RPMI8226 (cell line): ENCODE data around the gene MYO10.
"Not testable (repeated sequence)": the region's sequence is repeated elsewhere in the genome, so short reads cannot be mapped to it uniquely, and the experiment has no call there.

Experiments used
- DNase-seq: peaks from one replicate; pipeline ENCODE4 v3.0.0-alpha.2; 2015

The MYO10 gene

GRCh38 chr5:16936150-16936988, at the start of gene MYO10:
Gene MYO10 (minus strand): TSS chr5:16936288. CDS start chr5:16935808, 480 bp downstream.
- DNase-seq: no peak

- not testable (repeated sequence) for DNase-seq
Observed at GRCh38 chr5:16985304-16985703, 49.2 kb upstream of the MYO10 start.

- no peak for DNase-seq
Observed at GRCh38 chr5:16983972-16984371, 47.9 kb upstream of the MYO10 start.

GRCh38 chr5:16983022-16983639, 47.0 kb upstream of the MYO10 start:
- no peak for DNase-seq

- DNase-seq: no peak
Observed at GRCh38 chr5:16981700-16982099, 45.6 kb upstream of the MYO10 start.

- DNase-seq: no peak
Observed at GRCh38 chr5:16980983-16981382, 44.9 kb upstream of the MYO10 start.

GRCh38 chr5:16978296-16978695, 42.2 kb upstream of the MYO10 start:
- no peak for DNase-seq

GRCh38 chr5:16976625-16977008, 40.5 kb upstream of the MYO10 start:
- no peak for DNase-seq

GRCh38 chr5:16975950-16976624, 40.0 kb upstream of the MYO10 start:
- no peak for DNase-seq

- DNase-seq: no peak
Observed at GRCh38 chr5:16974981-16975380, 38.9 kb upstream of the MYO10 start.

- no peak for DNase-seq
Observed at GRCh38 chr5:16970826-16971225, 34.7 kb upstream of the MYO10 start.

GRCh38 chr5:16970260-16970659, 34.2 kb upstream of the MYO10 start:
- DNase-seq: no peak

GRCh38 chr5:16965581-16965980, 29.5 kb upstream of the MYO10 start:
- DNase-seq: no peak

GRCh38 chr5:16963821-16964220, 27.7 kb upstream of the MYO10 start:
- DNase-seq: no peak

GRCh38 chr5:16961131-16961530, 25.0 kb upstream of the MYO10 start:
- DNase-seq: no peak

GRCh38 chr5:16957304-16958196, 21.5 kb upstream of the MYO10 start:
- DNase-seq: no peak

- DNase-seq: no peak
Observed at GRCh38 chr5:16953729-16954128, 17.6 kb upstream of the MYO10 start.

GRCh38 chr5:16952968-16953671, 17.0 kb upstream of the MYO10 start:
- DNase-seq: no peak

- DNase-seq: no peak
Observed at GRCh38 chr5:16946725-16947124, 10.6 kb upstream of the MYO10 start.

GRCh38 chr5:16944816-16945562, 8.9 kb upstream of the MYO10 start:
- no peak for DNase-seq
